ENCODE data around the gene CAMK1G. TPM values are rescaled to one million over a fixed set of nuclear protein-coding genes. Genes with fewer than 3 reads are reported as not detected.

Gene CAMK1G
- total and polyA plus RNA-seq, 2 experiments from 2014 or later = 0.32 to 0.76 TPM

- no peak overlapping the region for H3K27ac Mint-ChIP-seq
These were observed 34.8 kb downstream of the CAMK1G start for GRCh38 chr1:209618291-209618690.

More at GRCh38 chr1:209618291-209618690, 34.8 kb downstream of the CAMK1G start:
- Histone ChIP-seq H3K27me3 (ENCODE audit: insufficient read depth) (no peaks in the 10 kb centered on the region), H3K4me2 (no peak overlapping the region), H3K4me3 (no peak overlapping the region), H3K27ac (ENCODE audit: low read depth) (no peak overlapping the region), H3K4me1 (ENCODE audit: insufficient read depth) (no peaks in the 10 kb centered on the region), H2AFZ (no peak overlapping the region), H3K9me2 (ENCODE audit: insufficient read depth) (no peaks in the 10 kb centered on the region), H3F3A (replicated peaks; ENCODE audit: low read depth) (no peaks in the 10 kb centered on the region), H3K79me2 (replicated peaks; ENCODE audit: insufficient read depth) (no peaks in the 10 kb centered on the region), H4K20me1 (replicated peaks; ENCODE audit: insufficient read depth) (no peaks in the 10 kb centered on the region), H3K36me3 (ENCODE audit: insufficient read depth) (no peaks in the 10 kb centered on the region)
- ATAC-seq (no peak), DNase-seq (ENCODE audit: low spot score) (no peak)
- H3K4me3 Mint-ChIP-seq = no peak overlapping the region
- peaks cover 10% of the 10 kb centered on the region for H3K27me3 Mint-ChIP-seq (ENCODE audit: insufficient read depth, low read depth, poor library complexity)
- TF ChIP-seq ETS1 (IDR thresholded peaks at IDR 0.05) (no peak), NANOG (IDR thresholded peaks at IDR 0.05; ENCODE audit: borderline replicate concordance) (no peak), ZNF114 (CRISPR knock-in tag; IDR thresholded peaks at IDR 0.05) (no peak), STAT1 (IDR thresholded peaks at IDR 0.05; ENCODE audit: unreplicated experiment) (no peak), EZH2phosphoT487 (IDR thresholded peaks at IDR 0.05; ENCODE audit: unreplicated experiment) (no peak), POLR2AphosphoS5 (IDR thresholded peaks at IDR 0.05; ENCODE audit: low read depth) (no peak), CTCF (conservative IDR thresholded peaks at IDR 0.05; ENCODE audit: low read depth in 2 of 2) (no peak), CREB1 (CRISPR knock-in tag; IDR thresholded peaks at IDR 0.05; ENCODE audit: low read depth) (no peak), EZH2 (IDR thresholded peaks at IDR 0.05; ENCODE audit: low read depth, unreplicated experiment) (no peak), JUNB (IDR thresholded peaks at IDR 0.05; ENCODE audit: unreplicated experiment) (no peak), ZNF462 (CRISPR knock-in tag; IDR thresholded peaks at IDR 0.05) (no peak), ZNF331 (CRISPR knock-in tag; IDR thresholded peaks at IDR 0.05; ENCODE audit: low read depth) (no peak)
- no peaks in the 10 kb centered on the region; the same call in 2 of the 3 replicates for H3K36me3 Mint-ChIP-seq (ENCODE audit: low read depth)
- H3K4me1 Mint-ChIP-seq = peaks cover 3% of the 10 kb centered on the region; the same call in 1 of the 3 replicates
- no peaks in the 10 kb centered on the region for H3K9me3 Mint-ChIP-seq
